Neural cell (in vitro differentiated cells): ENCODE measurements around the gene ACOXL. TPM values are rescaled to one million over a fixed set of nuclear protein-coding genes. Genes with fewer than 3 reads are reported as not detected.

Source experiments
- H2AFZ ChIP-seq: fragments of 200-600, 300-800 bp; sonication (generic), shearing (Covaris generic); 2 replicates; pipeline ENCODE4 v1.6.0; 2014; ENCODE audit warnings: low read depth, mild to moderate bottlenecking, antibody characterized with exemption, low read length, moderate library complexity
- H3F3A ChIP-seq: fragments of 200-600 bp; shearing (Covaris generic); 2 replicates; pipeline ENCODE4 v1.6.1; 2016; ENCODE audit warnings: mild to moderate bottlenecking, moderate library complexity, mixed read lengths, antibody characterized with exemption, low read length; ENCODE audit not compliant: insufficient read depth, poor library complexity, severe bottlenecking
- H3K27ac ChIP-seq: fragments of 200-600, 300-800 bp; sonication (generic), shearing (Covaris generic); 2 replicates; pipeline ENCODE4 v1.5.1; 2014; ENCODE audit warnings: mild to moderate bottlenecking, low read length, moderate library complexity
- H3K27me3 ChIP-seq: fragments of 300-800, 200-600 bp; sonication (generic), shearing (Covaris generic); 2 replicates; pipeline ENCODE4 v1.6.0; 2014; ENCODE audit warnings: mild to moderate bottlenecking, low read depth, low read length, moderate library complexity; ENCODE audit not compliant: insufficient read depth
- H3K36me3 ChIP-seq: fragments of 300-800, 200-600 bp; sonication (generic), shearing (Covaris generic); 2 replicates; pipeline ENCODE4 v1.5.1; 2014; ENCODE audit warnings: mild to moderate bottlenecking, antibody characterized with exemption, low read length, moderate library complexity; ENCODE audit not compliant: insufficient read depth
- H3K4me2 ChIP-seq: fragments of 300-800, 200-600 bp; sonication (generic), shearing (Covaris generic); 2 replicates; pipeline ENCODE4 v1.6.0; 2014; ENCODE audit warnings: mild to moderate bottlenecking, low read length
- H3K4me3 ChIP-seq: fragments of 300-800, 200-600 bp; sonication (generic), shearing (Covaris generic); 2 replicates; pipeline ENCODE4 v1.5.1; 2014; ENCODE audit warnings: mild to moderate bottlenecking, low read length, moderate library complexity
- H3K79me2 ChIP-seq: fragments of 200-600 bp; shearing (Covaris generic); replicated peaks from 2 replicates; pipeline ENCODE4 v1.6.0; 2014; ENCODE audit warnings: mild to moderate bottlenecking, low read length, moderate library complexity; ENCODE audit not compliant: insufficient read depth
- H3K9ac ChIP-seq: fragments of 300-800, 200-600 bp; sonication (generic), shearing (Covaris generic); 2 replicates; pipeline ENCODE4 v1.6.1; 2016; ENCODE audit warnings: mild to moderate bottlenecking, low read length, mixed read lengths
- H3K9me2 ChIP-seq: fragments of 200-600 bp; shearing (Covaris generic); 2 replicates; pipeline ENCODE4 v1.6.1; 2016; ENCODE audit warnings: mild to moderate bottlenecking, low read length, mixed read lengths; ENCODE audit not compliant: insufficient read depth
- H3K9me3 ChIP-seq: fragments of 200-600, 300-800 bp; sonication (generic), shearing (Covaris generic); 2 replicates; pipeline ENCODE4 v1.6.1; 2016; ENCODE audit warnings: mild to moderate bottlenecking, mixed run types, low read length, moderate library complexity, mixed read lengths
- H4K20me1 ChIP-seq: fragments of 200-600 bp; shearing (Covaris generic); 2 replicates; pipeline ENCODE4 v1.6.1; 2016; ENCODE audit warnings: mild to moderate bottlenecking, mixed run types; ENCODE audit not compliant: insufficient read depth
- CTCF ChIP-seq: fragments of 450-650 bp; IDR thresholded peaks from 2 replicates; pipeline ENCODE4 v1.5.1; 2014; ENCODE audit warnings: antibody characterized with exemption, mild to moderate bottlenecking, moderate library complexity; ENCODE audit not compliant: poor library complexity, severe bottlenecking
- EP300 ChIP-seq: fragments of 450-650 bp; conservative IDR thresholded peaks from 2 replicates; pipeline ENCODE4 v1.6.1; 2014; ENCODE audit warnings: antibody characterized with exemption, mild to moderate bottlenecking, moderate library complexity; ENCODE audit not compliant: poor library complexity, severe bottlenecking
- EZH2 ChIP-seq: fragments of 200-600, 300-800 bp; shearing (Covaris generic), sonication (generic); IDR thresholded peaks from 2 replicates; pipeline ENCODE4 v1.6.1; 2014; ENCODE audit warnings: antibody characterized with exemption, low read length, borderline replicate concordance, mild to moderate bottlenecking; ENCODE audit not compliant: insufficient read depth, poor library complexity, severe bottlenecking
- MXI1 ChIP-seq: fragments of 450-650 bp; conservative IDR thresholded peaks from 2 replicates; pipeline ENCODE4 v1.6.1; 2014; ENCODE audit warnings: antibody characterized with exemption, mild to moderate bottlenecking; ENCODE audit not compliant: poor library complexity, severe bottlenecking
- POLR2AphosphoS5 ChIP-seq: IDR thresholded peaks from 2 replicates; pipeline ENCODE4 v1.6.1; 2012
- RAD21 ChIP-seq: fragments of 450-650 bp; conservative IDR thresholded peaks from 2 replicates; pipeline ENCODE4 v1.6.1; 2014; ENCODE audit warnings: antibody characterized with exemption, mild to moderate bottlenecking, moderate library complexity
- REST ChIP-seq: IDR thresholded peaks from 2 replicates; pipeline ENCODE4 v1.6.1; 2012; ENCODE audit warnings: borderline replicate concordance
- SMC3 ChIP-seq: fragments of 450-650 bp; conservative IDR thresholded peaks from 2 replicates; pipeline ENCODE4 v1.6.1; 2014; ENCODE audit warnings: antibody characterized with exemption, mild to moderate bottlenecking, moderate library complexity; ENCODE audit not compliant: poor library complexity
- TAF1 ChIP-seq: IDR thresholded peaks from 2 replicates; pipeline ENCODE4 v1.6.1; 2012; ENCODE audit warnings: low read depth
- polyA plus RNA-seq: library from polyadenylated mRNA; depleted of rRNA; stranded (reverse); fragments of >200 nt; gene quantifications from 2 replicates; pipeline ENCODE4 v1.2.3, GENCODE V29; 2014

Gene ACOXL
- polyA plus RNA-seq, 1 donor from 2014 or later, result not detected

GRCh38 chr2:110991911-110992310 lies 259.5 kb downstream of the ACOXL start:
- no peaks in the 10 kb centered on the region for H3K27me3 ChIP-seq
- H3K4me3 ChIP-seq, result no peak overlapping the region
- TF ChIP-seq REST (no peak), CTCF (no peak), SMC3 (no peak), RAD21 (no peak), EZH2 (no peak), EP300 (no peak), TAF1 (no peak), POLR2AphosphoS5 (no peak), MXI1 (no peak)

GRCh38 chr2:110992886-110993285 lies 260.5 kb downstream of the ACOXL start:
- Histone ChIP-seq H3K27me3 (no peaks in the 10 kb centered on the region), H3K9me2 (no peaks in the 10 kb centered on the region), H3K4me2 (no peak overlapping the region), H3K9me3 (no peaks in the 10 kb centered on the region), H3K79me2 (no peaks in the 10 kb centered on the region), H3K4me3 (no peak overlapping the region), H3K27ac (no peak overlapping the region), H4K20me1 (no peaks in the 10 kb centered on the region), H3K36me3 (no peaks in the 10 kb centered on the region), H3K9ac (no peak overlapping the region), H2AFZ (no peak overlapping the region), H3F3A (no peaks in the 10 kb centered on the region)
- TF ChIP-seq RAD21 (no peak), CTCF (no peak), TAF1 (no peak), REST (no peak), EZH2 (no peak), EP300 (no peak), SMC3 (no peak)

More at GRCh38 chr2:110991911-110992310, 259.5 kb downstream of the ACOXL start:
- no peaks in the 10 kb centered on the region for H3K9me2 ChIP-seq
- no peaks in the 10 kb centered on the region for H4K20me1 ChIP-seq
- H3F3A ChIP-seq, result no peaks in the 10 kb centered on the region
- H2AFZ ChIP-seq, result no peak overlapping the region
- no peak overlapping the region for H3K4me2 ChIP-seq
- H3K9ac ChIP-seq, result no peak overlapping the region
- no peak overlapping the region for H3K27ac ChIP-seq
- H3K79me2 ChIP-seq, result no peaks in the 10 kb centered on the region
- H3K36me3 ChIP-seq, result no peaks in the 10 kb centered on the region
- H3K9me3 ChIP-seq, result no peaks in the 10 kb centered on the region
